WTC11 (cell line): ENCODE data around the gene STK32C. TPM values are rescaled to one million over a fixed set of nuclear protein-coding genes. Genes with fewer than 3 reads are reported as not detected.
A peak's percentile ranks its signal among the peaks of the same experiment; 100 is the strongest.

Source experiments
- ATAC-seq: fragments of 200-7000 bp; cut with Tn5 transposase; 2 replicates; pipeline ENCODE4 v1.10.0; 2021; ENCODE audit warnings: mild to moderate bottlenecking, moderate library complexity
- CTCF ChIA-PET: fragments of 300-600 bp; sonication (Branson Sonifier 250); formaldehyde crosslinking; loops from one replicate; lab custom pipeline; 2021; ENCODE audit warnings: antibody characterized with exemption; lab: Charles Lee
- POLR2A ChIA-PET: fragments of 350-600 bp; sonication (Branson Sonifier 250); formaldehyde crosslinking; loops from one replicate; lab custom pipeline; 2021; ENCODE audit warnings: antibody characterized with exemption; lab: Charles Lee
- DNase-seq: peaks from one replicate; pipeline ENCODE4 v3.0.0; 2021; ENCODE audit warnings: low spot score
- H3K27ac Mint-ChIP-seq: 2 replicates; pipeline ENCODE4 v1.8.0; 2021; ENCODE audit warnings: mixed read lengths
- H3K27me3 Mint-ChIP-seq: 2 replicates; pipeline ENCODE4 v1.8.0; 2021; ENCODE audit warnings: low read depth, mild to moderate bottlenecking, moderate library complexity, mixed read lengths
- H3K36me3 Mint-ChIP-seq: 2 replicates; pipeline ENCODE4 v1.8.0; 2021; ENCODE audit warnings: mixed read lengths
- H3K4me1 Mint-ChIP-seq: 2 replicates; pipeline ENCODE4 v1.8.0; 2022; ENCODE audit warnings: mixed read lengths
- H3K4me3 Mint-ChIP-seq: 2 replicates; pipeline ENCODE4 v1.8.0; 2021; ENCODE audit warnings: mild to moderate bottlenecking, moderate library complexity, mixed read lengths
- H3K9me3 Mint-ChIP-seq: 2 replicates; pipeline ENCODE4 v1.8.0; 2021; ENCODE audit warnings: mixed read lengths
- AR ChIP-seq: fragments of 250-450 bp; sonication (Bioruptor Pico); IDR thresholded peaks from 2 replicates; pipeline ENCODE4 v1.9.0; 2021; ENCODE audit warnings: mild to moderate bottlenecking
- ATF2 ChIP-seq: sonication (generic); formaldehyde crosslinking; IDR thresholded peaks from 2 replicates; pipeline ENCODE4 v1.8.1; 2022; ENCODE audit warnings: low read depth, missing genetic modification reagents, borderline replicate concordance
- ATF6 ChIP-seq: sonication (generic); formaldehyde crosslinking; IDR thresholded peaks from 2 replicates; pipeline ENCODE4 v1.8.1; 2023; ENCODE audit warnings: mild to moderate bottlenecking, missing genetic modification reagents
- CREM ChIP-seq: sonication (generic); formaldehyde crosslinking; IDR thresholded peaks from 2 replicates; pipeline ENCODE4 v1.8.1; 2022; ENCODE audit warnings: mild to moderate bottlenecking, missing genetic modification reagents, moderate library complexity
- EMX1 ChIP-seq: fragments of 250-450 bp; sonication (Bioruptor Pico); IDR thresholded peaks from 2 replicates; pipeline ENCODE4 v1.8.0; 2021; ENCODE audit warnings: mild to moderate bottlenecking
- ESRRA ChIP-seq: sonication (generic); formaldehyde crosslinking; IDR thresholded peaks from 2 replicates; pipeline ENCODE4 v1.8.1; 2022; ENCODE audit warnings: mild to moderate bottlenecking, missing genetic modification reagents, borderline replicate concordance
- ETV6 ChIP-seq: sonication (generic); formaldehyde crosslinking; IDR thresholded peaks from 2 replicates; pipeline ENCODE4 v1.8.1; 2022; ENCODE audit warnings: mild to moderate bottlenecking, missing genetic modification reagents
- HMGA2 ChIP-seq: fragments of 250-450 bp; sonication (Bioruptor Pico); IDR thresholded peaks from 2 replicates; pipeline ENCODE4 v1.4.0; 2021; ENCODE audit warnings: mild to moderate bottlenecking, moderate library complexity
- NFATC4 ChIP-seq: fragments of 250-450 bp; sonication (Bioruptor Pico); IDR thresholded peaks from 2 replicates; pipeline ENCODE4 v1.9.0; 2021; ENCODE audit warnings: mild to moderate bottlenecking
- NFE2L1 ChIP-seq: sonication (generic); formaldehyde crosslinking; IDR thresholded peaks from 2 replicates; pipeline ENCODE4 v1.8.1; 2023; ENCODE audit warnings: missing genetic modification reagents
- NR1H2 ChIP-seq: sonication (generic); formaldehyde crosslinking; IDR thresholded peaks from 2 replicates; pipeline ENCODE4 v1.9.0; 2021; ENCODE audit warnings: mild to moderate bottlenecking, moderate library complexity, missing genetic modification reagents
- PRDM15 ChIP-seq: sonication (generic); formaldehyde crosslinking; IDR thresholded peaks from 2 replicates; pipeline ENCODE4 v1.8.0; 2022; ENCODE audit warnings: missing genetic modification reagents
- RORB ChIP-seq: fragments of 250-450 bp; sonication (Bioruptor Pico); IDR thresholded peaks from 2 replicates; pipeline ENCODE4 v1.9.0; 2021; ENCODE audit warnings: mild to moderate bottlenecking
- SMAD4 ChIP-seq: sonication (generic); formaldehyde crosslinking; IDR thresholded peaks from 2 replicates; pipeline ENCODE4 v1.8.0; 2022; ENCODE audit warnings: mild to moderate bottlenecking, missing genetic modification reagents
- STAT6 ChIP-seq: sonication (generic); formaldehyde crosslinking; conservative IDR thresholded peaks from 2 replicates; pipeline ENCODE4 v1.8.1; 2023; ENCODE audit warnings: mild to moderate bottlenecking, low read depth, missing genetic modification reagents, moderate library complexity
- TEAD4 ChIP-seq: sonication (generic); formaldehyde crosslinking; IDR thresholded peaks from 2 replicates; pipeline ENCODE4 v1.8.0; 2022; ENCODE audit warnings: mild to moderate bottlenecking, missing genetic modification reagents
- ZNF416 ChIP-seq: fragments of 250-450 bp; sonication (Bioruptor Pico); IDR thresholded peaks from 2 replicates; pipeline ENCODE4 v1.9.0; 2021; ENCODE audit warnings: mild to moderate bottlenecking, inconsistent platforms
- ZNF423 ChIP-seq: fragments of 250-450 bp; sonication (Bioruptor Pico); IDR thresholded peaks from 2 replicates; pipeline ENCODE4 v2.1.2; 2022; ENCODE audit warnings: mild to moderate bottlenecking, moderate library complexity
- ZNF512 ChIP-seq: sonication (generic); formaldehyde crosslinking; IDR thresholded peaks from 2 replicates; pipeline ENCODE4 v1.8.1; 2022; ENCODE audit warnings: missing genetic modification reagents, borderline replicate concordance
- ZSCAN18 ChIP-seq: fragments of 250-450 bp; sonication (Bioruptor Pico); IDR thresholded peaks from 2 replicates; pipeline ENCODE4 v2.1.2; 2022; ENCODE audit warnings: mild to moderate bottlenecking, moderate library complexity
- total RNA-seq: library from RNA; stranded (reverse); gene quantifications from 3 replicates; pipeline ENCODE4 v1.2.3, GENCODE V29; 2021

The STK32C gene
- total RNA-seq, 1 experiment from 2014 or later, result 20.7 TPM

GRCh38 chr10:132308587-132309470 is 1.1 kb upstream of the STK32C start:
- ATAC-seq, result peak; percentile 29
- H3K4me3 Mint-ChIP-seq, result peak overlapping the region; percentile 61
- ChIA-PET POLR2A (no interaction called here), CTCF (no interaction called here)
- DNase-seq, result peak; percentile 54
- H3K36me3 Mint-ChIP-seq, result peaks cover 17% of the 10 kb centered on the region
- H3K9me3 Mint-ChIP-seq, result peaks cover 23% of the 10 kb centered on the region
- H3K27ac Mint-ChIP-seq, result no peak overlapping the region
- H3K27me3 Mint-ChIP-seq, result peaks cover 61% of the 10 kb centered on the region
- peaks cover 13% of the 10 kb centered on the region for H3K4me1 Mint-ChIP-seq
- TF ChIP-seq AR (CRISPR knock-in tag) (no peak), ETV6 (CRISPR knock-in tag) (peak; percentile 82), ZNF416 (CRISPR knock-in tag) (no peak), STAT6 (0 out of 2 replicates have a peak, but pooled peaks have one; percentile 46), ZSCAN18 (no peak), ATF2 (CRISPR knock-in tag) (no peak), TEAD4 (CRISPR knock-in tag) (no peak), PRDM15 (CRISPR knock-in tag) (0 out of 2 replicates have a peak, but pooled peaks have one; percentile 20), ATF6 (CRISPR knock-in tag) (no peak), NFE2L1 (CRISPR knock-in tag) (0 out of 2 replicates have a peak, but pooled peaks have one; percentile 55), CREM (CRISPR knock-in tag) (peak; percentile 61; the same call in 1 of the 2 replicates), RORB (CRISPR knock-in tag) (no peak), NFATC4 (CRISPR knock-in tag) (no peak), SMAD4 (no peak), ESRRA (CRISPR knock-in tag) (0 out of 2 replicates have a peak, but pooled peaks have one; percentile 73), NR1H2 (CRISPR knock-in tag) (no peak), HMGA2 (CRISPR knock-in tag) (no peak), EMX1 (CRISPR knock-in tag) (no peak), ZNF512 (CRISPR knock-in tag) (no peak), ZNF423 (no peak)
